22Rv1 (cell line): Measurements from ENCODE around the gene NDNF.

Experiments used
- H3K27ac ChIP-seq: fragments of 450-650 bp; 2 replicates; pipeline ENCODE4 v1.5.1; 2017
- CTCF ChIP-seq: fragments of 450-650 bp; IDR thresholded peaks from 2 replicates; pipeline ENCODE4 v1.5.1; 2017; ENCODE audit warnings: mild to moderate bottlenecking
- ZFX ChIP-seq: fragments of 450-650 bp; IDR thresholded peaks from 2 replicates; pipeline ENCODE4 v1.6.1; 2017; ENCODE audit warnings: antibody characterized with exemption, borderline replicate concordance

The NDNF gene

GRCh38 chr4:121016611-121017010 is 55.7 kb downstream of the NDNF start:
- no peak overlapping the region for H3K27ac ChIP-seq
- no peak for TF ChIP-seq CTCF
- TF ChIP-seq ZFX, result no peak

GRCh38 chr4:121015421-121015820 is 56.9 kb downstream of the NDNF start:
- H3K27ac ChIP-seq, result no peak overlapping the region
- TF ChIP-seq CTCF (no peak), ZFX (no peak)

GRCh38 chr4:121014544-121014943 is 57.8 kb downstream of the NDNF start:
- TF ChIP-seq CTCF, result no peak
- TF ChIP-seq ZFX, result no peak
- H3K27ac ChIP-seq, result no peak overlapping the region

- H3K27ac ChIP-seq, result no peak overlapping the region
- TF ChIP-seq ZFX (no peak), CTCF (no peak)
Observed at GRCh38 chr4:121011780-121012340, 60.5 kb downstream of the NDNF start.

- H3K27ac ChIP-seq, result no peak overlapping the region
- TF ChIP-seq ZFX (no peak), CTCF (no peak)
Observed at GRCh38 chr4:121011138-121011537, 61.2 kb downstream of the NDNF start.

GRCh38 chr4:121009578-121010478 is 62.5 kb downstream of the NDNF start:
- no peak for TF ChIP-seq CTCF
- no peak for TF ChIP-seq ZFX
- no peak overlapping the region for H3K27ac ChIP-seq

GRCh38 chr4:121007660-121008059 is 64.7 kb downstream of the NDNF start:
- TF ChIP-seq ZFX, result no peak
- no peak for TF ChIP-seq CTCF
- no peak overlapping the region for H3K27ac ChIP-seq
